Activated CD4-positive, alpha-beta memory T cell treated with anti-CD3 and anti-CD28 coated beads, Interleukin-2, amount 10 ng/mL, durations not matched to agents 7 days and 5 days (primary cell): ENCODE measurements around the gene CAPN9. TPM values are rescaled to one million over a fixed set of nuclear protein-coding genes. Genes with fewer than 3 reads are reported as not detected.

Experiments used
- CTCF ChIA-PET: fragments of 350-600 bp; sonication (Branson Sonifier 250); formaldehyde crosslinking; loops from one replicate; lab custom pipeline; 2021; ENCODE audit warnings: antibody characterized with exemption, inconsistent platforms; lab: Charles Lee
- POLR2A ChIA-PET: fragments of 350-600 bp; sonication (Branson Sonifier 250); formaldehyde crosslinking; loops from one replicate; lab custom pipeline; 2021; ENCODE audit warnings: antibody characterized with exemption; lab: Charles Lee
- DNase-seq: peaks from one replicate; pipeline ENCODE4 v3.0.0-alpha.2; 2020
- H3K27ac Mint-ChIP-seq: one replicate; pipeline ENCODE4 v1.8.0; 2021; ENCODE audit warnings: mild to moderate bottlenecking, mixed read lengths
- H3K27me3 Mint-ChIP-seq: one replicate; pipeline ENCODE4 v1.8.0; 2021; ENCODE audit warnings: mixed read lengths
- H3K36me3 Mint-ChIP-seq: one replicate; pipeline ENCODE4 v1.8.0; 2021; ENCODE audit warnings: low read depth, mixed read lengths
- H3K4me1 Mint-ChIP-seq: one replicate; pipeline ENCODE4 v1.8.0; 2021; ENCODE audit warnings: mixed read lengths
- H3K4me3 Mint-ChIP-seq: one replicate; pipeline ENCODE4 v1.8.0; 2021; ENCODE audit warnings: mild to moderate bottlenecking, mixed read lengths
- H3K9me3 Mint-ChIP-seq: one replicate; pipeline ENCODE4 v1.8.0; 2021; ENCODE audit warnings: mixed read lengths
- total RNA-seq, 2 experiments: library from RNA; stranded (reverse); gene quantifications; one replicate each; pipeline ENCODE4 v1.2.3, GENCODE V29; 2021

CAPN9 gene
- total RNA-seq, 2 experiments from 2014 or later, result not detected

DNA sequence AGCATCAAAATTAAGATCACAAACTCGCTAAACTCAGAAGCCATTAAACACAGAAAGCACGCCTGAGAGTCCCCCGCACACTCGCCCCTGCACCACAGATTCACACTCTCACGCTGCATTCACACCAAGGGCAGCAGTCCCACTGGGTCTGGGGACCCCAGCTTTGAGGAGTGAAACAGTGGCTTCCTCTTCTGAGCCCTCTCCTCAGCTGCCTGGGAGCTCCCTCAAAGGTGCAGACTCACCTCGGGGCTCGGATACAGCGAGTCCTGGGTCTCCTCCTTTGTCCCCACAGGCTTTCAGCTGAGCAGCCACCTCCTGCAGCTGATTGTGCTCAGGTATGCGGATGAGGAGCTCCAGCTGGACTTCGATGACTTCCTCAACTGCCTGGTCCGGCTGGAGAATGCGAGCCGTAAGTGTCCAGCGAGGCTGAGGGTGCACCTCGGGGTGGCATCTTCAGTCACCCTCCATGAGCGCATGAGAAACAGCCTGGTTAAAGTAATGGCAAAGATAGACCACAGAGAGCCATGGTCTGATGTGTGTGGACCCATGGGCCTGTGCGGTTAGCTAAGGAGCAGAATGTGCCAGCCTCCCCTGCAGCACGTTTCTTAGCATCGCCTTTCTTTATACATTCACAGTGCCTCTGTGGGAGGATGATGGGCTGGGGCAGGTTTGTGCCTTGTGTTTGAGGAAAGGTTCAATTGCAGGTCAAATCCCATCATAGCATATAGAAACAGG, 47.9 kb downstream of the CAPN9 start:
- H3K4me3 Mint-ChIP-seq, result no peak overlapping the region
- H3K36me3 Mint-ChIP-seq, result no peaks in the 10 kb centered on the region
- ChIA-PET POLR2A (no interaction called here), CTCF (interaction anchor here (2.1 kb wide), 1 partner anchor 416 kb away, joined by 9 read pairs; no protein-coding TSS in a partner anchor)
- H3K9me3 Mint-ChIP-seq, result no peaks in the 10 kb centered on the region
- H3K4me1 Mint-ChIP-seq, result no peaks in the 10 kb centered on the region
- no peak for DNase-seq
- peaks cover 2% of the 10 kb centered on the region for H3K27me3 Mint-ChIP-seq
- H3K27ac Mint-ChIP-seq, result no peak overlapping the region

DNA sequence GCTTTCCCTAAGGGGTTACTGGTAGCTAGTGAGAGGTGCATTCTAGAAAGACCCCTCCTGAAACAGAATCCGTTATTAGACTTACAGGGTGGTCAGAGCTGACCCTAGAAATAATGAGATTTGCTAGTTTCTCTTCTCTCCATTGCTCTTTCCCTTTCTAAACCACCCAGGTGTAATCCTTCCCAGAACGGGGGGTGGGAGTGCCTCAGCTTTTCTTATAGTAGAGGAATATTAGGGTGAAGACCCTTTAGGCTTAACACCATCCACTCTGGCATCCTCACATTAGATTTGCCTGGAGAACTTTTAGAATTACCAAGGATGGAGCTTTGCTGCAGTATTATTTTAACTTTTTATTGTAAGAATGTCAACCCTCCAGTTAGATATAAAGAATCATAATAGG, 49.4 kb downstream of the CAPN9 start:
- Mint-ChIP-seq H3K4me3 (no peak overlapping the region), H3K4me1 (no peaks in the 10 kb centered on the region), H3K9me3 (no peaks in the 10 kb centered on the region), H3K27ac (no peak overlapping the region), H3K36me3 (no peaks in the 10 kb centered on the region), H3K27me3 (no peaks in the 10 kb centered on the region)
- POLR2A ChIA-PET, result no interaction called here
- DNase-seq, result no peak
- CTCF ChIA-PET, result interaction anchor here (2.1 kb wide), 1 partner anchor 414 kb away, joined by 9 read pairs; no protein-coding TSS in a partner anchor

DNA sequence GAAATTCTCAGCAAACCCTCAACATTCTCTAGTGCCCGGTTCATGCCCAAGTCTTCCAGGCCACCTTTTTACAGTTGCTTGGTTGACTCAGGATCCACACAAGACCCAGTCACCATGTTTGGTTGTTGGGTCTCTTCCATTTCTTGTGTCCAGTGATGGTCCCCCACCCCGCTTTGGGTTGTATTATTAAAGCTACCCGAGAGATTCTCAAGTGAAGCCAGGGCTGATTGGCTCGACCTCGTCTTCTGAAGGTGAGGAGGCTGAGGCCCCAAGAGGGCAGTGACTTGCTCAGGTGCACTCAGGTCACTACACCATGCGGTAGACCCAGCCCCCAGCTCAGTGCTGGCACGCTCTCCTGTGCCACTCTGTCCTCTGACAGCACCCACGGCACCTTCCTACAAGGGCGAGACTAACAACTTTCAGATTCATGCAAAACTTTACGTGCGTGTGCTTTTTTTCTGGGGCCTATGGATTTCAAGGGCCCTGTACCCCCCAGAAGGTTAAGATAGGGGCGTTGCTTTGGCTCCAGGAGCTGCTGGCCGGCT, 50.3 kb downstream of the CAPN9 start:
- Mint-ChIP-seq H3K4me1 (no peaks in the 10 kb centered on the region), H3K9me3 (no peaks in the 10 kb centered on the region), H3K4me3 (no peak overlapping the region), H3K36me3 (no peaks in the 10 kb centered on the region), H3K27me3 (peaks cover 2% of the 10 kb centered on the region), H3K27ac (no peak overlapping the region)
- POLR2A ChIA-PET, result no interaction called here
- CTCF ChIA-PET, result interaction anchor here (2.1 kb wide), 1 partner anchor 413 kb away, joined by 9 read pairs; no protein-coding TSS in a partner anchor
- DNase-seq, result no peak

DNA sequence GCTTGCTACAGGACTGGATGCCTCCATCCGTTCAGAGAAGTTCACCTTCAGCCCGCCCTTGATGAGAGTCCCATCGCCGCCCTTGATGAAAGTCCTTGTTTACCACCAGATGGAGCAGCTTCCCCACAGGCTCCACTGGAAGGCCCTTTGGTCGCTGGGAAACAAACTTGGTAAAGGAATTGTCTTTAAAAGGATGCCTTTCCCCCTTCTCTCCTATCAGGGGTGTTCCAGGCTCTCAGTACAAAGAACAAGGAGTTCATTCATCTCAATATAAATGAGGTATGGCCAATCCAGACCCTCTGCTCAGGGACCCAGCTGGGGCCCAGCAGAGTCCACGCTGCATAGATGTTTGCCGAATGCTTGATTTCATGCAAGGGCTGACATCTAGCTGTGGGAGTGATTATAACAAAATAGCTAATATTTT, 50.8 kb downstream of the CAPN9 start:
- Mint-ChIP-seq H3K36me3 (no peaks in the 10 kb centered on the region), H3K27ac (no peak overlapping the region), H3K27me3 (peaks cover 2% of the 10 kb centered on the region), H3K9me3 (no peaks in the 10 kb centered on the region), H3K4me1 (no peaks in the 10 kb centered on the region), H3K4me3 (no peak overlapping the region)
- ChIA-PET POLR2A (no interaction called here), CTCF (interaction anchor here (0.9 kb wide), 1 partner anchor 15 kb away, joined by 3 read pairs; no protein-coding TSS in a partner anchor)
- no peak for DNase-seq

DNA sequence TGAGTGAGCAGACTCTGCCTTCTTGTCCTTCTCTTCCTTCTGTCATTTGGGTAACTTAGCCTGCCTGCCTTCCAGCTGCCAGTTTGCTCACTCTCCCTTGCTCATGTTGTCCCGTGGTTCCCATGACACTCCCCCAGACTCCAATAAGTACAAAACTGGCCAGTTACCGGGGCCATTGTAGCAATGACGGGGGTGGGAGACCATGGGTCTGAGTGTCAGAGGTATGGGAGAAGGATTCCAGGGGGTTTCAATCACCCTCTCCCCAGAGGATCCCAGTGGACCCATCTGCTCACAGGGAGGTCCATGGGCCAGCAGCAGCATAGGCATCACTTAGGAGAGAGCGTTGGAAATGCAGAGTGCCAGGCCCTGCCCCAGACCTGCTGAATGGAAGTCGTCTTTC, 51.3 kb downstream of the CAPN9 start:
- Mint-ChIP-seq H3K4me1 (no peaks in the 10 kb centered on the region), H3K27me3 (peaks cover 2% of the 10 kb centered on the region), H3K36me3 (no peaks in the 10 kb centered on the region), H3K4me3 (no peak overlapping the region), H3K9me3 (no peaks in the 10 kb centered on the region), H3K27ac (no peak overlapping the region)
- no peak for DNase-seq
- ChIA-PET CTCF (interaction anchor here (0.9 kb wide), 1 partner anchor 15 kb away, joined by 3 read pairs; no protein-coding TSS in a partner anchor), POLR2A (no interaction called here)

DNA sequence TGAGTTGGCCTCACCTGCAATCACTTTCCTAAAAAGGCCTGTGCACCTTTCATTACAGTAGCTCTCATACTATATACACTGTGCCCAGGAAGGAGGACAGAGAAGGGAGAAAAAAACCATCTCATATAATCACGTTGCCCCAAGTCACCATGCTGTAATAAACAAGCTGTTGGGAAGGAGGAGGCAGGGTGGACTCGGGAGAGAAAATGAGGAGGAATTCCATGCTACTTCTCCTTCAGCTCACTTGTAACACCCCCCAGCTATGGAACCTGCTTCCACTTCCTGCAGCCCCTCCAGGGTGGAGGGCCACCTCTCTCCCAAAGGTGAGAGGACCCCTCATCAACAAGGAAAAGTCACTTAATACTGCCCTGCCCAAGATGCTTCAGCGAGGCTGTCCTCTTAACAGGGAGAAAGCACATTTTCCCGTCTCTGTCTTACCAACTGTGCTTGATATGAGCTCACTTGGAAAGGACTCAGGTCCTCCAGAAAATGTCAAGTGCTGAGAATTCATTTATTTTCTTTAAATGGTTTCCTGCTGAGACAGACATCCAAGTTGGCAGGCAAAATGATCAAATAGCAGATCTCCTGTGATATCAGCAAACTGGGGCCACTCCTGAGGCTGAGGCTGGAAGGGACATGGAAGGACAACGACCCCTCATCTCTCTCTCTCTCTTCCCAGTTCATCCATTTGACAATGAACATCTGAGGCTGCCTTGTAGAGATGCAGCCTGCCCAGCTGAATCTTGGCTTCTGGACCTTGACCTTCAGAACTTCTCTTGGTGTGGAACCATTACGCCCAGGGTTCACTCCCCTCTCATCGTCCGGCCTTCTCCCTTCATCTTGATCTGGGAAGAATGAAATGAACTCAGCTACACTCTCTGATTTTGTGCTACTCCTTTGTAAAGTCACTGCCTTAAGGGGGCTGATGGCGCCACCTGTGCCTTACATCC, 54.0 kb downstream of the CAPN9 start:
- ChIA-PET CTCF (no interaction called here), POLR2A (no interaction called here)
- H3K36me3 Mint-ChIP-seq, result no peaks in the 10 kb centered on the region
- no peak overlapping the region for H3K27ac Mint-ChIP-seq
- H3K4me3 Mint-ChIP-seq, result no peak overlapping the region
- no peaks in the 10 kb centered on the region for H3K9me3 Mint-ChIP-seq
- peaks cover 10% of the 10 kb centered on the region for H3K27me3 Mint-ChIP-seq
- no peaks in the 10 kb centered on the region for H3K4me1 Mint-ChIP-seq
- no peak for DNase-seq

DNA sequence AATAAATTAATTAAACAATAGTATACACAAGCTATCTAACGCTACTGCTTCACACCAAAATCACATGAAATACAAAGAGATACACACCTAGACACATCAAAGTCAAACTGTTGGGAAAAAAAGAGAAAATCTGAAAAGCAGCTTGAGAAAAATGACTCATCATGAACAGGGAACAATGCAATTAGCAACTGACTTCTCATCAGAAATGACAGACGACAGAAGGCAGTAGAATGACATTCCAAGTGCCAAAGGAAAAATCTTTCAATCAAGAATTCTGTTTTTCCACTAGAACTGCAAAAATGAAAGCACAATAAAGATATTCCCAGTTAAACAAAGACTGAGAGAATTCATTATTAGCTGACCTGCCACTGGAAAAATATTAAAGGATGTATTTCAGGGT, 57.2 kb downstream of the CAPN9 start:
- no peaks in the 10 kb centered on the region for H3K36me3 Mint-ChIP-seq
- H3K4me3 Mint-ChIP-seq, result no peak overlapping the region
- no peaks in the 10 kb centered on the region for H3K4me1 Mint-ChIP-seq
- ChIA-PET CTCF (no interaction called here), POLR2A (no interaction called here)
- peaks cover 4% of the 10 kb centered on the region for H3K9me3 Mint-ChIP-seq
- no peak overlapping the region for H3K27ac Mint-ChIP-seq
- no peak for DNase-seq
- H3K27me3 Mint-ChIP-seq, result peaks cover 10% of the 10 kb centered on the region

DNA sequence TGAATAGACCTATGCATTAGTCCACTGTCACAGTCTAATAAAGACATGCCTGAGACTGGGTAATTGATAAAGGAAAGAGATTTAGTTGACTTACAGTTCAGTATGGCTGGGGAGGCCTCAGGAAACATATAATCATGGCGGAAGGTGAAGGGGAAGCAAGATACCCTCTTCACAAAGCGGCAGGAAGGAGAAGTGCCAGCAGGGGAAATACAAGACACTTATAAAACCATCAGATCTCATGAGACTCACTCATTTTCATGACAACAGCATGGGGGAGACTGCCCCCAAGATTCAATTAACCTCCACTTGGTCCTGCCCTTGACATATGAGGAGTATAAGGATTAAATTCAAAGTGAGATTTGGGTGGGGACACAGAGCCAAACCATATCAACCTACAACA, 59.4 kb downstream of the CAPN9 start:
- ChIA-PET CTCF (no interaction called here), POLR2A (no interaction called here)
- Mint-ChIP-seq H3K36me3 (no peaks in the 10 kb centered on the region), H3K4me3 (no peak overlapping the region), H3K9me3 (peaks cover 4% of the 10 kb centered on the region), H3K27ac (no peak overlapping the region), H3K4me1 (no peaks in the 10 kb centered on the region), H3K27me3 (peaks cover 11% of the 10 kb centered on the region)
- no peak for DNase-seq

DNA sequence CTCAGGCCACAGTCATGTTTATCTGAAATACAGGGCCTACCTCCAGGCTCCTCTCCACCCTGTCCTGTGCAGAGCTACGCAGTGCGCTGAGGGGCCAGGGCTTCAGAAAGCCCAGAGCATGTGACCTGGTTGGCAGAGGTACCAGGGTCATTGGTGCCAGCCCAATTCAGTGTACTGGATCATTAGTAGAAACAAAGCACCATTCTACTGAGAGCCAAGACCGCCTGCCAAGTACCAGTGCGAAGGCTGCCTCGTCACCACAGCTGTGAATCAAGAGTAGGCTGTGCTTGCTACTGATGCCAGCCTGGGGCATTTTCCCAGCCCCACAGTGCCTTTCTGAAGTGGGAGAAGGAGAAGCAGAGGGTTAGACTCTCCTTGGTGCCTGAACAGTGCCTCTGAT, 59.8 kb downstream of the CAPN9 start:
- H3K9me3 Mint-ChIP-seq, result peaks cover 4% of the 10 kb centered on the region
- CTCF ChIA-PET, result no interaction called here
- H3K27ac Mint-ChIP-seq, result no peak overlapping the region
- H3K4me3 Mint-ChIP-seq, result no peak overlapping the region
- no peak for DNase-seq
- POLR2A ChIA-PET, result no interaction called here
- H3K27me3 Mint-ChIP-seq, result peaks cover 11% of the 10 kb centered on the region
- H3K36me3 Mint-ChIP-seq, result no peaks in the 10 kb centered on the region
- H3K4me1 Mint-ChIP-seq, result no peaks in the 10 kb centered on the region

DNA sequence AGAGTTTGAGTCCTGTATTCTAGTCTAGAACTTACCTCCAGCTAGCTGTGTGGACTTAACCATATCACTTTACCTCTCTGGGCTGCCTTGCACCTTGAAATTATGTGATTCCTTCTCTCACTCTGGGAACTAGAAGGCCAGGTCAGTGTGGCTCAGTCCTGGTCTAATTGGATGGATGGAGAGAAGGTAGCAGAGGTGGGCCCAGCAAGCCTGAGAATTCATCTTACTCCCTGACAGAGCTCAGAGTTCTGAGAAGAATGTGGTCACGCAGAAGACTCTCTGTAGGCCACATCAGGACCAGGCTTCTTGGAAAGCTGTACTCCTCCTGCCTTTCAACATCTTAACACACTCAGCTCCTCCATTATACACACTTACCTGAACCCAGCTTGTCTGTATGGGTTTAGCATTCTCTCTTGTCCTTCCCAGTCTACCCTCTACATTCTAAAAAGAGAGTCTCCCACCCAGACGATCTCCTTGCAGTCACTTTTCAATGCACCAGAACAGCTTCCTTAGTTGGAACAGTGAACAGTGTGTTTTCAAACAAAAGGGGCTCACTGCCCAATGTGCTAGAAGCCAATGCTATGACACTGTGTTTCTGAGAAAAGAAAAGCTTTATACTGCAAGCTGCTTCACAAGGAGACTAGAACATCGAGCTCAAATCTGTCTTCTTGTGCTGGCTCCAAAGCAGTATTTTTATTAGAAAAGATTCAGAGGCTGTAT, 60.5 kb downstream of the CAPN9 start:
- Mint-ChIP-seq H3K4me1 (no peaks in the 10 kb centered on the region), H3K36me3 (peaks cover 2% of the 10 kb centered on the region), H3K27ac (no peak overlapping the region), H3K4me3 (no peak overlapping the region), H3K9me3 (peaks cover 7% of the 10 kb centered on the region), H3K27me3 (peaks cover 13% of the 10 kb centered on the region)
- ChIA-PET CTCF (no interaction called here), POLR2A (interaction anchor here (0.6 kb wide), 1 partner anchor 375 kb away, joined by 3 read pairs; no protein-coding TSS in a partner anchor)
- DNase-seq, result peak; percentile 5

DNA sequence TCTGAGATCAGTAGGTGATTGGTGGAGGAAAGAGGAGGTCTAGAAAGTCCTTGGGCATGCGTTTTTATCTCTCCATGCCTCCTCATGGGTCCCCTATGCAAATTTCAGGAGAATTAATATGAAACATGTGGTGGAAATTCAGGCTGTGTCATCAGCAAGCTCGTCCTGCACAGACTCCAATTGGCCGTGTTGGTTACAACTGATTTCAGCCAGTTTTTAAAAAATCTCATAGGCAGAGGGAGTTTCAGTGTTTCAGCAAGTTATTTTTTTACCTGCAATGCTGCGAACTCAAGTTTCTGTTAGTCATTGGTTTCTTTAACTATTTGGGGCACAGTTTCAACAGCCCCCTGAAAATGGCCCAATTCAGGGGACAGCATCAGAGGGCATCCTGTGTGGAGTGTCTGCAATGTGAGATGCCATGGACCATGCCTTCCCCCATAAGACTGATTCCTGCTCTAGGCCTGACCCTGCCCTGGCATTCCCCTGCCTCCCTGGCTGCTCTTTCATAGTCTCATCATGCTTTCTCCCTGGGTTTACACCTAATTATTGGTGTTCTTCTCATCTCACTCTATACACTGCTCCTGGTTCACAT, 61.2 kb downstream of the CAPN9 start:
- H3K4me1 Mint-ChIP-seq, result no peaks in the 10 kb centered on the region
- CTCF ChIA-PET, result no interaction called here

More for the DNA sequence above, 61.2 kb downstream of the CAPN9 start:
- Mint-ChIP-seq H3K4me3 (no peak overlapping the region), H3K9me3 (peaks cover 12% of the 10 kb centered on the region), H3K36me3 (peaks cover 2% of the 10 kb centered on the region), H3K27ac (no peak overlapping the region), H3K27me3 (peaks cover 16% of the 10 kb centered on the region)
- POLR2A ChIA-PET, result interaction anchor here (0.6 kb wide), 1 partner anchor 374 kb away, joined by 3 read pairs; no protein-coding TSS in a partner anchor
- DNase-seq, result peak; percentile 7
